ENCODE data around the gene AUTS2. TPM values are rescaled to one million over a fixed set of nuclear protein-coding genes. Genes with fewer than 3 reads are reported as not detected.

AUTS2 gene
- polyA plus RNA-seq, 1 donor from 2014 or later: 97.3 TPM

DNA sequence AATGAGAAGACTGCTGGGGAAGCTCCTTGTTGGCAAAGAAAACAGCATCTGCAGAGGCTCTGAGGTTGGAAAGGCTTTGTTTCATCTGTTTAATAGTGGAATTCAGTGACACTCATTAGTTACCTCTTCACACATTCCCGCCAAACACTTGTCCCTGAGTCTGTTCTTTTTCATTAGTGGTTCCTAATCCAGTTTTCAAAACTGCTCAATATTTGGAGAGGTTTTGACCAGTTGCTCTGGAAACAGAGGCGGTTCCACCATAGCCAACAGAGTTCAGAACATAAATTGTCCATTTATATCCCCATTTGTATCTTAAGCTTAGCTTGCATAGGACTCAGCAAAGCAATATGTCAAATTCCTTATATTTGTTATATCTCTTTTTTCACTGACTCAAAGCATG lies 754.6 kb downstream of the AUTS2 start:
- no peak overlapping the region for H3K9ac ChIP-seq (ENCODE audit: low read length)
- no peaks in the 10 kb centered on the region for H3K9me2 ChIP-seq (ENCODE audit: insufficient read depth, low read length)
- no peaks in the 10 kb centered on the region for H3K9me3 ChIP-seq (ENCODE audit: low read length)
- no peaks in the 10 kb centered on the region for H4K20me1 ChIP-seq (ENCODE audit: insufficient read depth)
- H3K27ac ChIP-seq (ENCODE audit: low read length): no peak overlapping the region
- H3K36me3 ChIP-seq (ENCODE audit: insufficient read depth, low read length): no peaks in the 10 kb centered on the region
- TF ChIP-seq POLR2AphosphoS5 (IDR thresholded peaks at IDR 0.05): no peak
- TF ChIP-seq EP300 (conservative IDR thresholded peaks at IDR 0.05; ENCODE audit: poor library complexity, severe bottlenecking): no peak
- no peak overlapping the region for H2AFZ ChIP-seq (ENCODE audit: low read depth, low read length)
- no peak overlapping the region for H3K4me2 ChIP-seq (ENCODE audit: low read length)
- H3K4me3 ChIP-seq (ENCODE audit: low read length): no peak overlapping the region
- H3K79me2 ChIP-seq (replicated peaks; ENCODE audit: insufficient read depth, low read length): no peaks in the 10 kb centered on the region
- no peaks in the 10 kb centered on the region for H3F3A ChIP-seq (ENCODE audit: insufficient read depth, low read length, poor library complexity, severe bottlenecking)
- no peaks in the 10 kb centered on the region for H3K27me3 ChIP-seq (ENCODE audit: insufficient read depth, low read depth, low read length)

DNA sequence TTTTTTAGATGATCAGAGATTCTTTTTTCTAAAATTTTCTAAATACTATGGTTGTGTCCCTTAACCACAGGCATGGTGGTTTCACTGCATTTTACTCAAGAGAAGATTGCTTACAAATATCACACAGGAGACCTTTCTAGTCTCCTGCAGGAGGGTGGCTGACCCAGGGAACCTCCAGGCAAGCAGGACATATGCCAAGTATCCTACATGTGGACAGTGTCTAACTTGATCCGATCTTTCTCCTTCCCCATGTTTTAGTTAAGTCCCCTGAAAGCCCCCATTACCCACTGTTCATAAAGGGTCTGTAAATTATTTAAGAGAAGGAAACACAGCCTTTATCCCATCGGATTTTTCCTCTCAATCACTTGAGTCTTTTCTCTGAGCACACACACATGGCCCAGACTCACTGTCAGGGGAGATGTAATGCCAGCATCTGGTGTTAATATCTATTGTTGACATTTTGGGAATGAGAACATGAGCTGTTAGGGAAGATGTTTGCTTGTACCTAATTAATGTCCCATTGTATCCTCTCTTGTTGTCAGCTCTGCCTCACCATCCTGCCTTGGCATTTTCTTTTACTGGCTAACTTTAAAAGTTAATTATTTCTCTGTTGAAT lies 755.2 kb downstream of the AUTS2 start:
- no peak overlapping the region for H3K4me2 ChIP-seq (ENCODE audit: low read length)
- no peaks in the 10 kb centered on the region for H3K36me3 ChIP-seq (ENCODE audit: insufficient read depth, low read length)
- no peak overlapping the region for H2AFZ ChIP-seq (ENCODE audit: low read depth, low read length)
- no peak overlapping the region for H3K27ac ChIP-seq (ENCODE audit: low read length)
- no peaks in the 10 kb centered on the region for H3F3A ChIP-seq (ENCODE audit: insufficient read depth, low read length, poor library complexity, severe bottlenecking)
- no peak overlapping the region for H3K4me3 ChIP-seq (ENCODE audit: low read length)
- no peaks in the 10 kb centered on the region for H3K9me2 ChIP-seq (ENCODE audit: insufficient read depth, low read length)
- no peaks in the 10 kb centered on the region for H3K9me3 ChIP-seq (ENCODE audit: low read length)
- TF ChIP-seq, protein P1, sequence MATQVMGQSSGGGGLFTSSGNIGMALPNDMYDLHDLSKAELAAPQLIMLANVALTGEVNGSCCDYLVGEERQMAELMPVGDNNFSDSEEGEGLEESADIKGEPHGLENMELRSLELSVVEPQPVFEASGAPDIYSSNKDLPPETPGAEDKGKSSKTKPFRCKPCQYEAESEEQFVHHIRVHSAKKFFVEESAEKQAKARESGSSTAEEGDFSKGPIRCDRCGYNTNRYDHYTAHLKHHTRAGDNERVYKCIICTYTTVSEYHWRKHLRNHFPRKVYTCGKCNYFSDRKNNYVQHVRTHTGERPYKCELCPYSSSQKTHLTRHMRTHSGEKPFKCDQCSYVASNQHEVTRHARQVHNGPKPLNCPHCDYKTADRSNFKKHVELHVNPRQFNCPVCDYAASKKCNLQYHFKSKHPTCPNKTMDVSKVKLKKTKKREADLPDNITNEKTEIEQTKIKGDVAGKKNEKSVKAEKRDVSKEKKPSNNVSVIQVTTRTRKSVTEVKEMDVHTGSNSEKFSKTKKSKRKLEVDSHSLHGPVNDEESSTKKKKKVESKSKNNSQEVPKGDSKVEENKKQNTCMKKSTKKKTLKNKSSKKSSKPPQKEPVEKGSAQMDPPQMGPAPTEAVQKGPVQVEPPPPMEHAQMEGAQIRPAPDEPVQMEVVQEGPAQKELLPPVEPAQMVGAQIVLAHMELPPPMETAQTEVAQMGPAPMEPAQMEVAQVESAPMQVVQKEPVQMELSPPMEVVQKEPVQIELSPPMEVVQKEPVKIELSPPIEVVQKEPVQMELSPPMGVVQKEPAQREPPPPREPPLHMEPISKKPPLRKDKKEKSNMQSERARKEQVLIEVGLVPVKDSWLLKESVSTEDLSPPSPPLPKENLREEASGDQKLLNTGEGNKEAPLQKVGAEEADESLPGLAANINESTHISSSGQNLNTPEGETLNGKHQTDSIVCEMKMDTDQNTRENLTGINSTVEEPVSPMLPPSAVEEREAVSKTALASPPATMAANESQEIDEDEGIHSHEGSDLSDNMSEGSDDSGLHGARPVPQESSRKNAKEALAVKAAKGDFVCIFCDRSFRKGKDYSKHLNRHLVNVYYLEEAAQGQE (IDR thresholded peaks at IDR 0.05; ENCODE audit: borderline replicate concordance): no peak
- TF ChIP-seq MXI1 (conservative IDR thresholded peaks at IDR 0.05; ENCODE audit: poor library complexity, severe bottlenecking): no peak
- no peak for TF ChIP-seq POLR2AphosphoS5 (IDR thresholded peaks at IDR 0.05)
- no peak for TF ChIP-seq SMC3 (conservative IDR thresholded peaks at IDR 0.05; ENCODE audit: poor library complexity)
- no peak for TF ChIP-seq RAD21 (conservative IDR thresholded peaks at IDR 0.05)
- TF ChIP-seq, protein P2, sequence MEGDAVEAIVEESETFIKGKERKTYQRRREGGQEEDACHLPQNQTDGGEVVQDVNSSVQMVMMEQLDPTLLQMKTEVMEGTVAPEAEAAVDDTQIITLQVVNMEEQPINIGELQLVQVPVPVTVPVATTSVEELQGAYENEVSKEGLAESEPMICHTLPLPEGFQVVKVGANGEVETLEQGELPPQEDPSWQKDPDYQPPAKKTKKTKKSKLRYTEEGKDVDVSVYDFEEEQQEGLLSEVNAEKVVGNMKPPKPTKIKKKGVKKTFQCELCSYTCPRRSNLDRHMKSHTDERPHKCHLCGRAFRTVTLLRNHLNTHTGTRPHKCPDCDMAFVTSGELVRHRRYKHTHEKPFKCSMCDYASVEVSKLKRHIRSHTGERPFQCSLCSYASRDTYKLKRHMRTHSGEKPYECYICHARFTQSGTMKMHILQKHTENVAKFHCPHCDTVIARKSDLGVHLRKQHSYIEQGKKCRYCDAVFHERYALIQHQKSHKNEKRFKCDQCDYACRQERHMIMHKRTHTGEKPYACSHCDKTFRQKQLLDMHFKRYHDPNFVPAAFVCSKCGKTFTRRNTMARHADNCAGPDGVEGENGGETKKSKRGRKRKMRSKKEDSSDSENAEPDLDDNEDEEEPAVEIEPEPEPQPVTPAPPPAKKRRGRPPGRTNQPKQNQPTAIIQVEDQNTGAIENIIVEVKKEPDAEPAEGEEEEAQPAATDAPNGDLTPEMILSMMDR (IDR thresholded peaks at IDR 0.05; ENCODE audit: poor library complexity, severe bottlenecking): no peak
- TF ChIP-seq TAF1 (IDR thresholded peaks at IDR 0.05; ENCODE audit: low read depth): no peak
- no peak for TF ChIP-seq EZH2 (IDR thresholded peaks at IDR 0.05; ENCODE audit: borderline replicate concordance, insufficient read depth, low read length, poor library complexity, severe bottlenecking)
- no peak for TF ChIP-seq EP300 (conservative IDR thresholded peaks at IDR 0.05; ENCODE audit: poor library complexity, severe bottlenecking)
- no peak overlapping the region for H3K9ac ChIP-seq (ENCODE audit: low read length)
- H3K79me2 ChIP-seq (replicated peaks; ENCODE audit: insufficient read depth, low read length): no peaks in the 10 kb centered on the region
- no peaks in the 10 kb centered on the region for H4K20me1 ChIP-seq (ENCODE audit: insufficient read depth)
- no peaks in the 10 kb centered on the region for H3K27me3 ChIP-seq (ENCODE audit: insufficient read depth, low read depth, low read length)
